Mucosa of rectum (tissue), 2 donors: ENCODE results near the gene BLM.

Experiments used
- H3K27ac ChIP-seq, 2 donors: one replicate each; pipeline ENCODE4 v1.7.0; 2013; ENCODE audit warnings: inconsistent platforms in 2 of 2, low read depth in 2 of 2, low read length in 2 of 2
- H3K27me3 ChIP-seq, 2 donors: one replicate each; pipeline ENCODE4 v1.7.0; 2013; ENCODE audit warnings: low read length in 2 of 2; ENCODE audit not compliant: control insufficient read depth in 2 of 2, insufficient read depth in 2 of 2
- H3K36me3 ChIP-seq, 2 donors: one replicate each; pipeline ENCODE4 v1.7.0; 2013; ENCODE audit warnings: low read length in 2 of 2; ENCODE audit not compliant: control insufficient read depth in 2 of 2, insufficient read depth in 2 of 2
- H3K4me1 ChIP-seq, 2 donors: one replicate each; pipeline ENCODE4 v1.7.0; 2013; ENCODE audit warnings: low read length in 2 of 2, mild to moderate bottlenecking in 1 of 2; ENCODE audit not compliant: control insufficient read depth in 2 of 2, insufficient read depth in 2 of 2
- H3K4me3 ChIP-seq, 2 donors: one replicate each; pipeline ENCODE4 v1.7.0; 2013; ENCODE audit warnings: low read length in 2 of 2
- H3K9ac ChIP-seq, 2 donors: one replicate each; pipeline ENCODE4 v1.7.0; 2013; ENCODE audit warnings: low read length in 2 of 2, low read depth in 1 of 2, mild to moderate bottlenecking in 1 of 2
- H3K9me3 ChIP-seq, 2 donors: one replicate each; pipeline ENCODE4 v1.7.0; 2013; ENCODE audit warnings: low read length in 2 of 2; ENCODE audit not compliant: control insufficient read depth in 2 of 2
- donor health status: healthy.
- donor health status: Normal muscosa, but diverticular disease.

BLM gene

DNA sequence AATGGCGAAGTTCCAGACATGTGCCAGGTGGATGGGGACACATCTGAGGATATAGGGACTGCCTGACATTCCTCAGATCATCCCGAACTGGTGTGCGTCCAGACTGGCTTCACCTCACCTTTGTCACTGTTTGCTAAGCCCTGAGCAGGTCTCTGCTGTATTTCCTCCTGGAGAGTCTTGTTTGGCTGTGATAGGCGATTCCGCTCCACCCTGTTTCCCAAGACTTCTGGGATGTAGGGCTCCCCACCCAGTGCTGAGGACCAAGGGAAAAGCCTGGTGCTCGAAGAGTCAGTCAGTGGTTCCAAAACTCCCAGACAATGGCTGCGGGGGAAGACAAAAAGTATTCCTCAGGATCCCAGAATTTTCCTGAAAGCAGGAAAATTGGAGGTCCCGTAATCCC is 140.2 kb downstream of the BLM start:
- Histone ChIP-seq H3K4me1 (peaks cover 9% of the 10 kb centered on the region in 2 donors), H3K9me3 (no peaks in the 10 kb centered on the region), H3K27ac (no peak overlapping the region), H3K36me3 (no peaks in the 10 kb centered on the region), H3K4me3 (no peak overlapping the region), H3K9ac (no peak overlapping the region), H3K27me3 (no peaks in the 10 kb centered on the region)

DNA sequence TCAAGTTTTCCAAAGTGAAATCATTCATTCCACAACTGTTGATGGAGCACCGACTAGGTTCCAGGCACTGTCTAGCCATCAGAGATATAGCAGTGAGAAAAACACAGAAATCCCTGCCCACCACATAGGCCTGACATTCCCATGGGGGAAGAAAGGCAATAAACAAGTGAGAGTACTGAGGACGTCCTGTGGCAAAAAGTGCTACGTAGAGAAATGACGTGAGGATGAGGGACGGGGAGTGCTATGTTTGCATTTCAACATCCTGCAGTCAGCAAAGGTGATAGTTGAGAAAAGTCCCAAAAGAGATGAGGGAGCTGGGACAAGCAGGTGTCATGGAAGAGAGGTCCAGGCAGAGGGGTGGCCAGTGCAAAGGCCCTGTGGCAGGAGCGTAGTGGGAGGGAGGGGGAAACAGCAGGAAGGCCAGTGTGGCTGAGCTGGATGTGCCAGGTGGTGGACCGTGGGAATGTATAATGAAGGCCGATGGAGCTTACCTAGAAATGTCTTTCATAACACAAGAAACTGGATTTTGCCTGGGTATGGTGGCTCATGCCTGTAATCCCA is 140.8 kb downstream of the BLM start:
- H3K36me3 ChIP-seq = no peaks in the 10 kb centered on the region
- H3K4me1 ChIP-seq = peaks cover 8 to 9% of the 10 kb centered on the region in 2 donors
- no peaks in the 10 kb centered on the region for H3K27me3 ChIP-seq
- no peak overlapping the region for H3K9ac ChIP-seq
- H3K9me3 ChIP-seq = no peaks in the 10 kb centered on the region
- no peak overlapping the region for H3K27ac ChIP-seq
- H3K4me3 ChIP-seq = no peak overlapping the region

DNA sequence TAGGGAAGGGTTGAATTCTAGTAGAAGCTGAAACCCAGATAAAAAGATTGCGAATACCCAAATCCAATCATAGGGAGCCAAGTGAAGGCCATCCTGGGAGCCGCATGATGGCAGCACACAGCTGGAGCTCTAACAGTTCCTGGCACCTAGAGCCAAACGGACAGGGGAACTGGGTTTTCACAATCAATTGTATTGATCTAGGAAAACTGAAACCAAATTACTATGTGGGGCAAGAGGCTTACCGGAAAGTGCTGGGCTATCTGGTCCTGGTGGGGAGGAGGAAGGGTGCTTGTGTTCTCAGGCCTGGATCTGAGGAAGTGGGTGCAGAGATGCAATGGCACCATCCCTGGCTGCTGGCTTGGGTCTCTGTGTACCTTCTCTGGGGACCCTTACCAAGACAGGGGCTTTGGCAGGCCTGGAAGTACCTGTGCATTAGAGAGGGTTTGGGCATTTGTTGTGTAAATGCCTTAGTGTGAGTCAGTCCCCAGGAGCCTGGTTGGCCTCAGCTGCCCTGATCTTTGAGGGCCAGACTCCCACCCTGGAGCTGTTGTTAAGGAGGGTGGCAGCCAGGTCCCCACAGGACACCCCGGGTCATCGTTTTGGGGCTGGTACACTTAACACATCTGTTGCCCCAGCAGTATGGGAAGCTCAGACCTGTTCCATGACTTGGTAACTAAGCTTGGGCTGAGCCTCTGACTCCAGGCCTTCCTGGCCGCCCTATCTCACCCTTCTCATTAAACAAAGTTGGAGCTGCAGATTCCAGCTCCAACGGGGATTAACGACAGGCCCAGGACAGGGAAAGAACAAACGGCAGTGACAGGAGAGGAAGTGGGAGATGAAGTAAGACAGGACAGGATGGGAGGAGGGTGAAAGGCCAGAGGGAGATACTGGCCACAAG is 142.3 kb downstream of the BLM start:
- Histone ChIP-seq H3K36me3 (no peaks in the 10 kb centered on the region), H3K4me1 (peaks cover 8 to 9% of the 10 kb centered on the region in 2 donors), H3K9ac (no peak overlapping the region), H3K9me3 (no peaks in the 10 kb centered on the region), H3K4me3 (no peak overlapping the region), H3K27me3 (no peaks in the 10 kb centered on the region), H3K27ac (no peak overlapping the region)

DNA sequence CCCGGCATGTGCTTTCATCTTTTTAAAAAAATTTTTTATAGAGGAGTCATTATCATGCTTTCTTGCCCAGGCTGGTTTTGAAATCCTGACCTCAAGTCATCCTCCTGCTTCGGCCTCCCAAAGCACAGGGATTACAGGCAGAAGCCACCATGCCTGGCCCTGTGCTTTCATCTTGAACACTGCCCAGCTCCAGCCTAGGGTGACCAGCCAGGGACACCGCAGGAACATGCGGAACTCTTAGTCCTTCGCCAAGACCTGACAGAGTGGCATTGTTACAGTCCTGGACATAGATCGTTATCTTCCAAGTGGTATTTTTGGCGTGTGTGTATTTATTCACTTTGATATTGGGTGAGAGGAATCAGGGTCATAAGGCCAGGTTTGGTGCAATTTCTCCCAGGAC is 143.3 kb downstream of the BLM start:
- no peak overlapping the region for H3K9ac ChIP-seq
- no peaks in the 10 kb centered on the region for H3K9me3 ChIP-seq
- H3K27me3 ChIP-seq = no peaks in the 10 kb centered on the region

DNA sequence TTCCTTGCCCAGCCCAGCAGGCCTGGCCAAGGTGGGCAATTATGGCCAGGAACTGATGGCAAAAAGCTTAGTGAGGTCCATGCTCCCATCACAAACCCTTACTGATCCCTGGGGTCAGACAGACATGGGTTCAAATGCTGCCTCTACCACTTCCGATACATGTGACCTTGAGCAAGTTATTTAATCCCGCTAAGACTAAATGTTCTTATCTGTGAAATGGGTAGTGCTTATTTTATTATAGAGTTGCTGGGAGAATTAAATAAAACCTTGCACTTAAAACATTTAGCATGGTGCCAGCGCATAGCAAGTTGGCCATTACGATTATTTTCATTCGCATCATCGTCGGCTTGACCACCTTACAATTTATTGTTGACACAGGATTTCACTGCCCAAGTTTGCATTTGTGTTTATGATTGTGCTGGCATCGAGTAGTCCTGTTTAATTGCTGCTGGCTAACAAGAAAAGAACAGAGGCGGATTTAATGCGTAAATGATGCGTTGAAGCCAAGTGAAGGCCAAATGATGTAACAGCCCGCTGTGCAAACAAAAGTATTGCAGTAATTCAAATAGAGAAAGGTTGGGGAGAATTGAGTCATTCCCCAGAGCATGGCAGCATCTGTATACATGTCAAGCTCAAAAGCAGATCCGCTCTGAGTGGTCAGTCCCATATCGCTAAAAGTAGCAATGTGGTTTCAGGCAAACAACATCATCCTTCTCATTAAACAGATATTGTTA is 144.0 kb downstream of the BLM start:
- Histone ChIP-seq H3K9ac (no peak overlapping the region), H3K4me3 (no peak overlapping the region), H3K4me1 (peaks cover 8 to 9% of the 10 kb centered on the region in 2 donors), H3K36me3 (no peaks in the 10 kb centered on the region), H3K27me3 (no peaks in the 10 kb centered on the region), H3K27ac (no peak overlapping the region), H3K9me3 (no peaks in the 10 kb centered on the region)

More for the DNA sequence above, 143.3 kb downstream of the BLM start:
- no peaks in the 10 kb centered on the region for H3K36me3 ChIP-seq
- no peak overlapping the region for H3K4me3 ChIP-seq
- no peak overlapping the region for H3K27ac ChIP-seq
- H3K4me1 ChIP-seq = peaks cover 8 to 9% of the 10 kb centered on the region in 2 donors

DNA sequence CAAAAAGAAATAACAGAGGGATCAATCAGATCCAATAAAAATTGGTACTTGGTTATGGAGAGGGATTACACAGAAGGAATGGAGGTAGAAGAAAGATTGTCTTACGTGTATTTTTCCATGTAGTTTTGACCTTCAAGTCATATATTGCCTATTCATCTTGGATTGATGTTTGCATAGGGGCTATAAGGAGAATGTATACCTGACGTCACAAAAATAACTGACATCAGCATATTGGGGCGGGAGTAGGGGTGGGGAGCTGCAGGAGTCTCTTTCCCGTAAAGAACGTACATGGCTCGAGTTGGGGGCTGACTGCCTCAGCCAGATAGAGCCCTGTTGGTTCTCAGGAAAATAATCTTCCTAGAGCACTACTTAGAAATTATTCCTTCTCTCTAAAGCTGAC is 145.3 kb downstream of the BLM start:
- H3K27me3 ChIP-seq = no peaks in the 10 kb centered on the region
- peaks cover 3 to 4% of the 10 kb centered on the region in 2 donors for H3K4me1 ChIP-seq
- no peaks in the 10 kb centered on the region for H3K9me3 ChIP-seq
- no peak overlapping the region for H3K4me3 ChIP-seq
- H3K9ac ChIP-seq = no peak overlapping the region
- no peaks in the 10 kb centered on the region for H3K36me3 ChIP-seq
- no peak overlapping the region for H3K27ac ChIP-seq

DNA sequence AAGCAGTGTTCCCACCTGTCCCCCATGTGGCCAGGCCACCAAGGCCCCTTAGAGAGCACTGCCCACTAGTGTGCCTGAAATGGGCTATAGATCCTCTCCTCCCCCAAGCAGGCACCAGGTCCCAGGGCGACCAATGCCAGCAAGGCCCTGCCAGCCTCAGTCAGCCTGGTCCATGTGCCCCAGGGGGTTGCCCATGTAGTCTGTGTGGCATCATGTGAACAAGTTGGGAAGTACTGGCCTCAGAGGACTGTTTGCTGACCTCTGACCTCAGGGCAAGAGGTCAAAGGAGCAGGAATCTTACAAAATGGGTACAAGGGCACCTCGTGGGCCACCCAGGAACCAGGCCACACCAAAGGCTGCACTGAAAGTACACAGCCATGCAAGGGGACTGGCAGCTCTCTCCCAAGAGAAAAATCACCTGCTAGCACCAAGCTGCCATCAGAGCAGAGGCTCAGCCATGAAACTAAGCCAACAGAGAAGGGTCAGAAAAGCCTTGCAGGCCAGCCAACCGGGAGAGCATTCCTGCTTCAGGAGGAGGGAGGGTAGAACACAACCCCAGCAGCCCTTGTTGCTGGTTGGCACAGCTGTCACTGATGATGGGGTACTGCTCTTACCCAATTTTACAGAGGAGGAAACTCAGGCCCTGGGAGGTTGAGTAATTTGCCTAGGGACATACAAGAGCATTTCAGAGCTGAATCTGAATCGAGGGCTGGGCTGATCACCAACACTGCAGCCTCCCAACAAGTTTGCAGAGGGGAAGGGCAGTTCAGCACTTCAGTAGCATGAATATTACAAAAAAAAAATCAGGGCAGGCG is 146.0 kb downstream of the BLM start:
- Histone ChIP-seq H3K4me3 (no peak overlapping the region), H3K36me3 (no peaks in the 10 kb centered on the region), H3K9ac (no peak overlapping the region), H3K27me3 (no peaks in the 10 kb centered on the region), H3K4me1 (peaks cover 5 to 6% of the 10 kb centered on the region in 2 donors), H3K9me3 (no peaks in the 10 kb centered on the region), H3K27ac (no peak overlapping the region)

DNA sequence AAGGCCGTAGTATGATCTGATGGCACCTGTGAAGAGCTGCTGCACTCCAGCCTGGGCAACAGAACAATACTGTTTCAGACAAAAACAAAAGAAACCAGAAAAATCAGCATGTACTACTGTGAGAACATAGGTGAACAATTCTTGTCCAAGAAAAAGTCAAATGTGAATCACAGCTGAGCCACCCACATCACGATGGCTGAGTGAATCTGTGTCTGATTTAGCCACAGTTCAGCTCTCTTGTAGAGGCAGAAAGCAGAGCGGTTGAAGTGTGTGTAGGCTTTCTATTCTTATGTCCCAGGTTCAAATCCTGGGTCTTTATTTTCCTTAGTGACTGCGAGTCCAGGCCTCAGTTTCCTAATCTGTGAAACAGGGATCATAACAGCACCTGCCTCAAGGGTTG is 146.8 kb downstream of the BLM start:
- Histone ChIP-seq H3K36me3 (no peaks in the 10 kb centered on the region), H3K9ac (no peak overlapping the region), H3K4me3 (no peak overlapping the region), H3K27me3 (no peaks in the 10 kb centered on the region), H3K4me1 (peaks cover 12 to 14% of the 10 kb centered on the region in 2 donors), H3K27ac (no peak overlapping the region), H3K9me3 (no peaks in the 10 kb centered on the region)

DNA sequence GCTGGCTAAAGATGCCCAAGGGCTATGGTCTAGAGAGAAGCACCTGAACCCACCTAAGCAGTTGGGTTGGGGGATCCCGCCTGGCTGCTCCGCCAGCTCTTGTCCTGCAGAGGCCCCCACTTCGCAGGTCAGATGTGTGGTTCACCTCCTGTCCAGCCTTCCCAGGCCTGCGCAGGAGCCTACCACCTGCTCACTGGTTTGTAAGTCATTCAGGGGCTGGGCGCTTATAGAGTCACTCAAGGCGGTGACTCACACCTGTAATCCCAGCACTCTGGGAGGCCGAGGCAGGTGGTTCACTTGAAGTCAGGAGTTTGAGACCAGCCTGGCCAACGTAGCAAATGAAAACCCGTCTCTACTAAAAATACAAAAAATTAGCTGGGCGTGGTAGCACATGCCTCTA is 147.4 kb downstream of the BLM start:
- H3K27ac ChIP-seq = no peak overlapping the region
- H3K9ac ChIP-seq = no peak overlapping the region
- no peak overlapping the region for H3K4me3 ChIP-seq
- no peaks in the 10 kb centered on the region for H3K27me3 ChIP-seq
- no peaks in the 10 kb centered on the region for H3K36me3 ChIP-seq
- H3K9me3 ChIP-seq = no peaks in the 10 kb centered on the region
- H3K4me1 ChIP-seq = peaks cover 17 to 19% of the 10 kb centered on the region in 2 donors
